Measurements from ENCODE around the gene NWD2.

DNA sequence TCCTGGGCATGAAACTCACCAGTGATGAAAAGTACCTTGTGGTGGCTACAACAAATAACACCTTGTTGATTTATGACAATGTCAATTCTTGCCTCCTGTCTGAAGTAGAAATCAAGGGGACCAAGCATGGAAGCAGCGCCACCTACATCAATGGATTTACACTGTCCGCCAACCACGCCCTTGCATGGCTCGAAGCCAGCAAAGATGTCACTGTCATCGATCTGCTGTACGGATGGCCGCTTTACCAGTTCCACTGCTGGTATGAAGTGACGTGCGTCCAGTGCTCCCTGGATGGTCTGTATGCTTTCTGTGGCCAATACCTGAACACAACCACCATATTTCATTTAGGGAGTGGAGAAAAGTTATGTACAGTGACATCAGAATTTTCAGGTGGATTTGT is 200.5 kb downstream of the NWD2 start:
- TF ChIP-seq, protein P1, sequence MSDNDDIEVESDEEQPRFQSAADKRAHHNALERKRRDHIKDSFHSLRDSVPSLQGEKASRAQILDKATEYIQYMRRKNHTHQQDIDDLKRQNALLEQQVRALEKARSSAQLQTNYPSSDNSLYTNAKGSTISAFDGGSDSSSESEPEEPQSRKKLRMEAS (IDR thresholded peaks at IDR 0.05) = no peak
- TF ChIP-seq, protein P2, sequence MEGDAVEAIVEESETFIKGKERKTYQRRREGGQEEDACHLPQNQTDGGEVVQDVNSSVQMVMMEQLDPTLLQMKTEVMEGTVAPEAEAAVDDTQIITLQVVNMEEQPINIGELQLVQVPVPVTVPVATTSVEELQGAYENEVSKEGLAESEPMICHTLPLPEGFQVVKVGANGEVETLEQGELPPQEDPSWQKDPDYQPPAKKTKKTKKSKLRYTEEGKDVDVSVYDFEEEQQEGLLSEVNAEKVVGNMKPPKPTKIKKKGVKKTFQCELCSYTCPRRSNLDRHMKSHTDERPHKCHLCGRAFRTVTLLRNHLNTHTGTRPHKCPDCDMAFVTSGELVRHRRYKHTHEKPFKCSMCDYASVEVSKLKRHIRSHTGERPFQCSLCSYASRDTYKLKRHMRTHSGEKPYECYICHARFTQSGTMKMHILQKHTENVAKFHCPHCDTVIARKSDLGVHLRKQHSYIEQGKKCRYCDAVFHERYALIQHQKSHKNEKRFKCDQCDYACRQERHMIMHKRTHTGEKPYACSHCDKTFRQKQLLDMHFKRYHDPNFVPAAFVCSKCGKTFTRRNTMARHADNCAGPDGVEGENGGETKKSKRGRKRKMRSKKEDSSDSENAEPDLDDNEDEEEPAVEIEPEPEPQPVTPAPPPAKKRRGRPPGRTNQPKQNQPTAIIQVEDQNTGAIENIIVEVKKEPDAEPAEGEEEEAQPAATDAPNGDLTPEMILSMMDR (IDR thresholded peaks at IDR 0.05) = no peak
- TF ChIP-seq SMC3 (IDR thresholded peaks at IDR 0.05) (no peak), POLR2A (IDR thresholded peaks at IDR 0.05; ENCODE audit: low read length) (no peak), CEBPB (IDR thresholded peaks at IDR 0.05) (no peak), GATA3 (IDR thresholded peaks at IDR 0.05; ENCODE audit: borderline replicate concordance) (no peak), MAFK (IDR thresholded peaks at IDR 0.05; ENCODE audit: partially characterized antibody) (no peak), BHLHE40 (IDR thresholded peaks at IDR 0.05; ENCODE audit: low read depth, low read length) (no peak), MYC (IDR thresholded peaks at IDR 0.05; ENCODE audit: borderline replicate concordance, low read length) (no peak)
- TF ChIP-seq, protein P3, sequence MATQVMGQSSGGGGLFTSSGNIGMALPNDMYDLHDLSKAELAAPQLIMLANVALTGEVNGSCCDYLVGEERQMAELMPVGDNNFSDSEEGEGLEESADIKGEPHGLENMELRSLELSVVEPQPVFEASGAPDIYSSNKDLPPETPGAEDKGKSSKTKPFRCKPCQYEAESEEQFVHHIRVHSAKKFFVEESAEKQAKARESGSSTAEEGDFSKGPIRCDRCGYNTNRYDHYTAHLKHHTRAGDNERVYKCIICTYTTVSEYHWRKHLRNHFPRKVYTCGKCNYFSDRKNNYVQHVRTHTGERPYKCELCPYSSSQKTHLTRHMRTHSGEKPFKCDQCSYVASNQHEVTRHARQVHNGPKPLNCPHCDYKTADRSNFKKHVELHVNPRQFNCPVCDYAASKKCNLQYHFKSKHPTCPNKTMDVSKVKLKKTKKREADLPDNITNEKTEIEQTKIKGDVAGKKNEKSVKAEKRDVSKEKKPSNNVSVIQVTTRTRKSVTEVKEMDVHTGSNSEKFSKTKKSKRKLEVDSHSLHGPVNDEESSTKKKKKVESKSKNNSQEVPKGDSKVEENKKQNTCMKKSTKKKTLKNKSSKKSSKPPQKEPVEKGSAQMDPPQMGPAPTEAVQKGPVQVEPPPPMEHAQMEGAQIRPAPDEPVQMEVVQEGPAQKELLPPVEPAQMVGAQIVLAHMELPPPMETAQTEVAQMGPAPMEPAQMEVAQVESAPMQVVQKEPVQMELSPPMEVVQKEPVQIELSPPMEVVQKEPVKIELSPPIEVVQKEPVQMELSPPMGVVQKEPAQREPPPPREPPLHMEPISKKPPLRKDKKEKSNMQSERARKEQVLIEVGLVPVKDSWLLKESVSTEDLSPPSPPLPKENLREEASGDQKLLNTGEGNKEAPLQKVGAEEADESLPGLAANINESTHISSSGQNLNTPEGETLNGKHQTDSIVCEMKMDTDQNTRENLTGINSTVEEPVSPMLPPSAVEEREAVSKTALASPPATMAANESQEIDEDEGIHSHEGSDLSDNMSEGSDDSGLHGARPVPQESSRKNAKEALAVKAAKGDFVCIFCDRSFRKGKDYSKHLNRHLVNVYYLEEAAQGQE (IDR thresholded peaks at IDR 0.05) = no peak
- TF ChIP-seq, protein P4, sequence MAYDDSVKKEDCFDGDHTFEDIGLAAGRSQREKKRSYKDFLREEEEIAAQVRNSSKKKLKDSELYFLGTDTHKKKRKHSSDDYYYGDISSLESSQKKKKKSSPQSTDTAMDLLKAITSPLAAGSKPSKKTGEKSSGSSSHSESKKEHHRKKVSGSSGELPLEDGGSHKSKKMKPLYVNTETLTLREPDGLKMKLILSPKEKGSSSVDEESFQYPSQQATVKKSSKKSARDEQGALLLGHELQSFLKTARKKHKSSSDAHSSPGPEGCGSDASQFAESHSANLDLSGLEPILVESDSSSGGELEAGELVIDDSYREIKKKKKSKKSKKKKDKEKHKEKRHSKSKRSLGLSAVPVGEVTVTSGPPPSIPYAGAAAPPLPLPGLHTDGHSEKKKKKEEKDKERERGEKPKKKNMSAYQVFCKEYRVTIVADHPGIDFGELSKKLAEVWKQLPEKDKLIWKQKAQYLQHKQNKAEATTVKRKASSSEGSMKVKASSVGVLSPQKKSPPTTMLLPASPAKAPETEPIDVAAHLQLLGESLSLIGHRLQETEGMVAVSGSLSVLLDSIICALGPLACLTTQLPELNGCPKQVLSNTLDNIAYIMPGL (CRISPR knock-in tag; IDR thresholded peaks at IDR 0.05; ENCODE audit: borderline replicate concordance) = no peak
- TF ChIP-seq, protein P5, sequence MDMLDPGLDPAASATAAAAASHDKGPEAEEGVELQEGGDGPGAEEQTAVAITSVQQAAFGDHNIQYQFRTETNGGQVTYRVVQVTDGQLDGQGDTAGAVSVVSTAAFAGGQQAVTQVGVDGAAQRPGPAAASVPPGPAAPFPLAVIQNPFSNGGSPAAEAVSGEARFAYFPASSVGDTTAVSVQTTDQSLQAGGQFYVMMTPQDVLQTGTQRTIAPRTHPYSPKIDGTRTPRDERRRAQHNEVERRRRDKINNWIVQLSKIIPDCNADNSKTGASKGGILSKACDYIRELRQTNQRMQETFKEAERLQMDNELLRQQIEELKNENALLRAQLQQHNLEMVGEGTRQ (IDR thresholded peaks at IDR 0.05) = no peak

Data from A549 (cell line).